ENCODE measurements around the gene PTK7.

PTK7 gene

DNA sequence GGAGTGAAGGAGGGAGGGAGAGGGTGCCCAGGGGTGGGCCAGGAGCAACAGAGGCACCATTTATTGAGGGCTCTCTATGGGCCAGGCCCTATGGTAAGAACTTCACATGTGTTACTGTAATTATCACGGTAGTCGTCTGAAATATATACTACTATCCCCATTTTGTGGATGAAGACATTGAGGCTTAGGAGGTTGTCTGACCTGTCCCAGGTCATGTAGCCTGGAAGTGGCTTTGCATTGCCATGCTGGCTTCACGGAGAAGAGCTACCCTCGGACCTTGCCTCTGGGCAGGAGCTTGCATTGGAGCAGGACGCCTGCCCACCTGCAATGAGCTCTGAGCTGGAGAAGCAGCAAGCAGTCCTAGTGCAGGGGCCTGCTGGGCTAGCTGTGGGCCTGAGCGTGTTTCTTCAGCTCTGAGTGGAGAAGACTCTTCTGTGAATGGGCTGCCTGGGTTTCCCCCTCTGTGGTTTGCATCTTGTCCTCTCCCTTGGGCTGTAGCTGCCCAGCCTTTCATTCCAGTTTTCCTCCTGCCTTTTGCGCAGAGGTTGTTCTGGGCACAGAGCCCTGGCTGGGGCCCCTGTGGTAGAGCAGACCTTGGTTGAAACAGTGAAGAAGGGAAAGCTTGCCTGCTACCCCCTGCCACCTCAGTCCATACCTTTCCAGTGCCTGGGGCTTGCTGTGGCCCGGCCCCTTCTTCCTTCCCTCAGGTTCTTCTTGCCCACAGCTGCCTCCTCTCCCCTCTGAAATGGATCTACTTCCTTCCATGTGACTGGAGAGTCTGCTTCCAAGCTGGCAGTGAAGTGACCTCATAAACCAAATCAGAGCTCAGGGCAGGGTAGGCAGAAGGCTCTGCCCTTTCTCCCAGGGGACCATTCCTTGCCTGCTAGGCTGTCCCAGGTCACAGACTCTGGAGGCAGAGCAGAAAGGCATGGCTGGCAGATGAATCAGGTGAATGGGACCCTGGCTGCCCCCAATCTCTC is 70.9 kb downstream of the PTK7 start:
- DNase-seq, result no peak

DNA sequence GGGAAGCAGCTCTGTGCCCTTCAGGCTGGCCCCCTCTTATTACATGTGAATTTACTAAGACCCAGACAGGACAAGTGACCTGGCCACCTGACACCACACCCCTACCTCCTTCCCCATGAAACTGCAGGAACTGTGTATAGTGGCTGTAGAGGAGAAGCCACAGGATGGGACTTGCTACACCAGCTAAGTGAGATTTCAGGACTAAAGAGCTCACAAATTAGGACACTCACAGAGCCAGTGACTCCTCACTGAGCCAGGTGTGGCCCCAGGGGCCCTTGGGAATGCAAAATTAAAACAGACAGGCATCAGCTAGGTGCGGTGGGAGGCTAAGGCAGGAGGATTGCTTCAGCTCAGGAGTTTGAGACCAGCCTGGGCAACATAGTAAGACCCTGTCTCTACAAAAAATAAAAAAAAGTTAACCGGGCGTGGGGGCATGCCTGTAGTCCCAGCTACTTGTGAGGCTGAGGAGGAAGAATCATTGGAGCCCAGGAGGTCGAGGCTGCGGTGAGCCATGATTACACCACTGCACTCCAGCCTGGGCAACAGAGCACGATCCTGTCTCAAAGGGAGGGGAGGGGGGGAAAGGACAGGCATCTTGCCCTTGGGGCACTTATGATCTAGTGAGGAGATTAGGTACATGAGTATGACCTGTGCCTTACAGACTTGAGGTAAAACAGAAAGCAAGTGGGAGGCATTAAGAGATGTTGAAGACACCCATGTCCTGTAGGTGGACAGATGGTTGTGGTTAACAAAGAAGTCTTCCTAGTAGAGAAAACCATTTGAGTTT is 71.8 kb downstream of the PTK7 start:
- no peak for DNase-seq

DNA sequence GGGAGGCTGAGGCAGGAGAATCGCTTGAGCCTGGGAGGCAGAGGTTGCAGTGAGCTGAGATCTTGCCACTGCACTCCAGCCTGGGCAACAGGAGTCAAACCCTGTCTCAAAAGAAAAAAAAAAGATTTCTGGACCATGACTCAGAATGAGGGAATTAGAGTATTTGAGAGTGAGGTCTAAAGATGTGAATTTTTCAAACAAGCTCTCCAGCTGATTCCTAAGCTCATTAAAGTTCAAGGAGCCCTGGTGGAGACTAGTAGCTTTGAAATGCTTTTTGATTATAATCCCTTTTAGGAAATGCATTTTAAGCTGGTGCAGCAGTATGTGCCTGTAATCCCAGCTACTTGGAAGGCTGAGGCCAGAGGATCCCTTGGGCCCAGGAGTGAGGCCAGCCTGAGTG is 73.2 kb downstream of the PTK7 start:
- no peak for DNase-seq

DNA sequence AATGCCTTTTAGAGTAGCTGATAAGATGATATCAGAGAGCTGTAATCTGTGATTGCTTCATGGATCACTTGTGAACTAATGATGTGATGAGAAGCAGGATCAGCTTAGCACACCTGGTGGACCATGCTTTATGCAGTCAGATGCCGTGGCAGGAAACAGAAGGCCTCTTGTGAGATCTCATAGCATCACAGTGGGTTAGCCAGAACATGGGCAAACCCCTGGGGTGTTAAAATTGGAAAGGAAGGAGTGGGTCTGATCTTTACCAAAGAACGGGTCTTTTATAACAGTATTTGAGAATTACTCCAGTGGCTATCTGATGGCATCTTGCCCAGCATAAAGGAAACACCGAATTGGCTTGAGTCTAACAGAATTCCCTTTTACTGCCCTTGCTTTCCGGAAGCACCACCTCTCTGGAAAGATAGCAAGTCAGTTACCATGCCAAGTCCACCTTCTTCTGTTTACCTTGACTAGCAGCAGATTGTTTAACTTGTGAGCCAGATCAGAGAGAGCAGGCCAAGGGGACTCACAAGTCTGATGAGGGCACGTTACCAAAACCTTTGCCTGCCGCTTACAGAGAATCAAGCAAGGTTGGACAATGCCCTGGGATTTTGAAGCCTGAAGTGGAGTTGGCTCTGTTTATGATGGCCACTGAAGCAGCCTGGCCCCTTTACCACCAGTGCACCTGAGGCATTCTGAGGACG is 74.1 kb downstream of the PTK7 start:
- no peak for DNase-seq

DNA sequence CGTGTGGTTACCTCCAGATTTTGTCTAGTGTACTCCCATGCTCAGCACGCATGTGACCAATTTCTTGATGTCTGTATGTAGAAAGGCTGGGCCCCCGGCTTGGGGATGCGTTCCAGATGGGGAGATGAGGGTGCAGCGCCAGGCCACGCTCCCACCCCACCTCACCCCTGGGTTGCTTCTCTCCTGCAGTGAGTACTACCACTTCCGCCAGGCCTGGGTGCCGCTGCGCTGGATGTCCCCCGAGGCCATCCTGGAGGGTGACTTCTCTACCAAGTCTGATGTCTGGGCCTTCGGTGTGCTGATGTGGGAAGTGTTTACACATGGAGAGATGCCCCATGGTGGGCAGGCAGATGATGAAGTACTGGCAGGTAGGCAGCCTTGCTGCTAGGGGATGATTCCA is 83.5 kb downstream of the PTK7 start:
- DNase-seq, result no peak

DNA sequence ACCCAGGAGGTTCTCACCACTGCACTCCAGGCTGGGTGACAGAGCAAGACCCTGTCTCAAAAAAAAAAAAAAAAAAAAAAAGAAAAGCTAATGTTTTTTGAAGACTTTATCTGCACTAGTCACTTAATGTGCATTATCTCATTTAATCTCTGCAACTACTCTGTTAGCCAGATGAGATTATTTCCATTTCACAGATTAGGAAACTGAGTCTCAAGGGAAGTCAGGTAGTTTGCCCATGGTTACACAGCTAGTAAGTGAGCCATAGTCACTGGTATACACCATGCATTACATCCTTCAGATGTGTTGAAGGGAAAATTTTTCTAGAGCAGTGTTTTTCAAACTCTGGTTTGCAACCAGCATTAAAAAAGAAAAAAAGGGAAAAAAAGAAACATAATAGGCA is 87.8 kb downstream of the PTK7 start:
- no peak for DNase-seq

DNA sequence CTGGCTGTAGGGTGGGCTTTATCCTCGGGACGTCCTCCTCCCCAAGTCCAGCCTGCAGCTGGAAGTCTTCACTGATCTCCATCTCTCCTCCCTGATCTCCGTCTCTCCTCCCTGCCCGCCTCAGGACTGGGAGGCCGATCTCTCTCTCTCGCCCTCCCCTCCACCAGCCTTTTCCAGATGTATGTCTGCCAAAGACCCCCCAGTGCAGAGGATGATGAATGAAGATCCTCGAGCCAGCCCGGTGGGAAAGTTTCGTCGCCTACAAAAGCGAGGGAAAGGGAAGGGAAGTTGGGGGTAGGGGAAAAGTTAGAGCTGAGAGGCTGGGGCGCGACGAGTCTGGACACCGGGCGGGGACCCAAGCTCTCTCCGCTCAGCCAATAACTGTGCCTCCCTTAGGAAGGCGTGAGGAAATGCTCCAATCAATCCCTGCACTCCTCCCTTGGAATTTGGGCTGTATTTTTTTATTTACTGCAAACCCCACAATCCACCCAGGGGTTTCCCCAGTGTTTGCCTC is 94.4 kb downstream of the PTK7 start:
- DNase-seq, result no peak

DNA sequence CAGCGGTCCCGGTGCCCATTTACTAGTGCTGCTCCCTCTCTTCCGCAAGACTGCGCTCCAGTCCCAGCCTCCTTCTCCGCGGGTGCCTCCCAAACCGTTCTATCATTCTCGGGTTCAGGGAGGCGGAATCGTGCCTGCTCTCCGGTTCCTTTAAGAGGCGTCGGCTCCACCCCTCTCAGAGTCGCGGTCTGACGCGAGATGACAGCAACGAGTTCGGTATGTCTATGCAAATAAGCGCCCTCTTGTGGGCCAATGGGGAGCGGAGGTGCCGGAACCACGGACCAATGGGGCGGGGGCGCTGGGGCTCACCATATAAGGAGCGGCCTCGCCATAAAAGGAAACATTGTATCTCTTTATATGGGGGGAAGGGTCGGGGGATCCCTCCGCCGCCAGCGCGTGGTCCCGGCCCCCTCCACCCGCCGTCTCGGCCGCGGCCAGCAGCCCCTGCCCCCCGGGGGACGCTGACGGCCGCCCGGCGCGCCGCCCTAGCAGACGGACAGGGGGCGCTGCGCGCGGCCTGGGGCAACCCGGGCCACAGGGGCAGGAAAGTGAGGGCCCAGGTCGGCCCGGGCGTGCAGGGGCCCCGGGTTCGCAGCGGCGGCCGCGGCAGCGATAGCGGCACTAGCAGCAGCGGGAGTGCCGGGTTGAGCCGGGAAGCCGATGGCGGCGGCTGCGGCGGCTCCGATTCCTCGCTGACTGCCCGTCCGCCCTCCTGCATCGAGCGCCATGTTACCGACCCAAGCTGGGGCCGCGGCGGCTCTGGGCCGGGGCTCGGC is 95.0 kb downstream of the PTK7 start, which contains the start of gene SRF:
Gene SRF (plus strand): TSS at position 339 of the 776 bp plus-strand sequence. CDS start 388 bp downstream, at position 727.
- peak; percentile 99 for DNase-seq

DNA sequence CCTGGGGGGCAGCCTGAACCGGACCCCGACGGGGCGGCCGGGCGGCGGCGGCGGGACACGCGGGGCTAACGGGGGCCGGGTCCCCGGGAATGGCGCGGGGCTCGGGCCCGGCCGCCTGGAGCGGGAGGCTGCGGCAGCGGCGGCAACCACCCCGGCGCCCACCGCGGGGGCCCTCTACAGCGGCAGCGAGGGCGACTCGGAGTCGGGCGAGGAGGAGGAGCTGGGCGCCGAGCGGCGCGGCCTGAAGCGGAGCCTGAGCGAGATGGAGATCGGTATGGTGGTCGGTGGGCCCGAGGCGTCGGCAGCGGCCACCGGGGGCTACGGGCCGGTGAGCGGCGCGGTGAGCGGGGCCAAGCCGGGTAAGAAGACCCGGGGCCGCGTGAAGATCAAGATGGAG is 95.6 kb downstream of the PTK7 start:
- DNase-seq, result peak; percentile 41 to 50

DNA sequence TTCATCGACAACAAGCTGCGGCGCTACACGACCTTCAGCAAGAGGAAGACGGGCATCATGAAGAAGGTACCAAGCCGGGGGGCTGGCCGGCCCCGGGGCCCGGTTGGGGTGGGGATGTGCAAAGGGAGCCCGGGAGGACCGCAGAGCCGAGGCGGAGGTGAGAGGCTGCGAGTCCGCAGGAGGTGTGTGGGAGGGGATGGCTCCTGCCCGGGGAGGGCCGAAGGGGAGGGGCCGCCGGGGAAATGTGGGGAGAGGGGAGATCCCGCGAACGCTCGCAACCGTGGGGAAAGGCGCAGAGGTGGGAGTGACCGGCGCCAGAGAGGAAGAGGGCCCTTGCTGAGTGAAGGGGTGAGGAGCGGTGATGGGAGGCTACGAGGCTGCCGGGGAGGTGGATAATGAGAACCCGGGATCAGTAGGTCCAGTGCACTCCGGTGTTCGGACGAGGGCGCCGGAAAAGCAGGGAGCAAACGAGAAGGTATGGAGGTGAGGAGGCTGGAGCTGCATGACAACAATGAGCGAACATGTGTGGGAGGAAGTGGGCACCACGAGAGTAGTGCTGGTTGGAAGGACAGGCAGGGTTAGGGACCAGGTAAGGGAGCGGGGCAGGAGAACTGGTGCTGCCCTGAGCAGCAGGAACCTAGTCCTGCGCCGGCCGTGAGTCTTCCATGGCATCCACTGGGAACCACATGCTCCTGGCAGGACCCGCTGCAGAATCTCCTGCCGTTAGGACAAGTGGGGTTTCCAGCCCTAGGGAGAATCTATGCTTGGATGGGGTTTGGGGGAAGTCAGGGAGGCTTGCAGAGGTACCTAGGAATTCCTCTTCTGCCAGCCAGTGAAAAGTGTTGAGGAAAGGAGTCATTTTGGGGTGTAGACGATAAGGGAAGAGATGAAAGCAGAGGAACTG is 96.2 kb downstream of the PTK7 start:
- DNase-seq, result peak; percentile 62 to 63

DNA sequence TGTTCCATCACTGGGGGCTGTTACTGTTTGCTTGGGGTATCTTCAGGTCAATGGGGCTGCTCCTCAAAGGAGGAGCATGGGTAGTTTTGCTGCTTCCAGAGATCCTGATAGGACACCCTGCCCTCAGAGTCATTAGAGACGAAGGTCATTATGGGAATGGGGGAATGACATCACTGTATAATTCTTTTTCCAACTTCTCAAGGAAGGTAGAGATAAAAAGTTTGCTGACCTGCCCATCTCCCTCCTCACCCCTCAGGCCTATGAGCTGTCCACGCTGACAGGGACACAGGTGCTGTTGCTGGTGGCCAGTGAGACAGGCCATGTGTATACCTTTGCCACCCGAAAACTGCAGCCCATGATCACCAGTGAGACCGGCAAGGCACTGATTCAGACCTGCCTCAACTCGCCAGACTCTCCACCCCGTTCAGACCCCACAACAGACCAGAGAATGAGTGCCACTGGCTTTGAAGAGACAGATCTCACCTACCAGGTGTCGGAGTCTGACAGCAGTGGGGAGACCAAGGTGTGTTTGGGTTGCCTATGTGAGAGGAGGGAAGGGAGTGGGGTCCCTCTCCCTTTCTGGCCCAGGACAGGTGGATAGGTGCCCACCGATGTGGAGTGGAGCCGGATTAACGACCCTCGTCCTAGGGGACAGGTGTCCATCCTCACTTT is 97.6 kb downstream of the PTK7 start:
- no peak for DNase-seq

DNA sequence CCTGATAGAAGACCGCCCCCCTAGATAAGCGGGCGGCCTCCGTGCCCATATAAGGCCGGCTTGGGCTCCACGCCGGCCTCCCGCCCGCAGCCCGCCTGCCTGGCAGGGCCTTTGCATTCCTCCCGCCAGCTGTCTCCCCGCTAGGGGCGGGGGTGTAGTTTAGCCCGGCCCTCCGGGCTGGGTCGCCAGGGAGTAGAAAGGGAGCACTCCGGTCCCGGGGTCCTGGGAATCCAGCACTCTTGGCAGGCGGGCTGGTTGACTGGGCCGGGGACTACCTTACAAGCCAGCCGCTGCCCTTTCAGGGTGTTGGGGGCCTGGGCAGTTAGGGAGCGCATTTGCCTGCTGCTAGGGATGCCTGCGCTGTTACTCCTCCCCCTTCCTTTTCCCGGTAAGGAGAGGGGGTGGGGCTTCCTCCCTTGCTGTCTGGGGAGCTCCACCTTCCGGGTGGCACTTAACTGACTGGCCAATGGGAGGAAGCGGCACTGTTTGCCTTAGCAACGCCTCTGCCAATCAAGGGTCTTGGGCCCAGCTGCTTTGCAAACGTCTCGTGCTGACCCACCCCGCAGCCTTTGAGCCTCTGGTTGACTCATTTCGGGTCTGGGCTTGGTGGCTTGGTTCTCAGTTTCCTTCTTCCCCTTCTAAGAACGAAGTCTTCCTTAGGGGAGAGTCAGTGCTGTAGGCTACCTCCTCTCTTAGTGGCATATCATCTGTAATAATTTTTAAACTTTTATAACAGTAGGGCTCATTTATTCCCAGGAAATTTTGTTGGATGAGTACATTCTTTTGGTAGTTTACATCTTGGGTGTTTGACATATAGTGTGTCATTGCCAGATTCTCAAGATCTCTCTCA is 98.4 kb downstream of the PTK7 start:
- DNase-seq, result peak; percentile 92 to 93

DNA sequence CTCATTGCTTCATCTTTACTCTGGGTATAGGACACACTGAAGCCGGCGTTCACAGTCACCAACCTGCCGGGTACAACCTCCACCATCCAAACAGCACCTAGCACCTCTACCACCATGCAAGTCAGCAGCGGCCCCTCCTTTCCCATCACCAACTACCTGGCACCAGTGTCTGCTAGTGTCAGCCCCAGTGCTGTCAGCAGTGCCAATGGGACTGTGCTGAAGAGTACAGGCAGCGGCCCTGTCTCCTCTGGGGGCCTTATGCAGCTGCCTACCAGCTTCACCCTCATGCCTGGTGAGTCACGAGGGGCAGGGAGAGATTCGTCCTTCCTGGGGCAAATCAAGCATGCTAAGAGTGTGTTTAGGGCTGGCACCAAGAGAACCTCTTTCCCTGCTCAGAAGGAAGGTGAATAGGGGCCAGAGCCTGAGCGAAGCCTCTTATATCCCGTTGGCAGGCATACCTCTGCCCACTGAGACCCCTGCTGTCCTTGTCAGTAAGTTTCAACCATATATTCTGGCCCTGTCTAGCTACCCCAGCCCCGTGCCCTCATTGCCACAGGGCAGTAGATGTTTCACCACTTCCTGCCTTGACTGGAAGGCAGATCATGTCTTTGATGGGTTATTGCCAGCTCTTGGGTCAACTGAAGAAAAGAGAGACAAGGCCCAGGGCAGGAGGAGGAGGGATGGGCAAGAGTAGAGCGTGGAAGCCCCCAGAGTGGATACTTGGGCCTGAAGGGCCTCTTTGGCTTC is 99.7 kb downstream of the PTK7 start:
- no peak for DNase-seq

DNA sequence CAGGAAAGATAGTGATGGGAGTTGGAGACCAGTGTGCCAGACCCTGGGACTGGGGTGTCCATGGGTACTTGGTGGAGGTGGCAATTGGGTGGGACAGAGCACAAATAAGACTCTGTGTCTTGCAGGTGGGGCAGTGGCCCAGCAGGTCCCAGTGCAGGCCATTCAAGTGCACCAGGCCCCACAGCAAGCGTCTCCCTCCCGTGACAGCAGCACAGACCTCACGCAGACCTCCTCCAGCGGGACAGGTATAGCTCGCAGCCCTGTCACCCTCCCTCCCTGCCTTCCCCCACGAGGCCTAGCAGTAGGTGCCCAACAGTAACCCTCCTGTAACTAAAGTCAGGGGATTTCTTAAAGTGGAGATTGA is 100.3 kb downstream of the PTK7 start:
- DNase-seq, result no peak

DNA sequence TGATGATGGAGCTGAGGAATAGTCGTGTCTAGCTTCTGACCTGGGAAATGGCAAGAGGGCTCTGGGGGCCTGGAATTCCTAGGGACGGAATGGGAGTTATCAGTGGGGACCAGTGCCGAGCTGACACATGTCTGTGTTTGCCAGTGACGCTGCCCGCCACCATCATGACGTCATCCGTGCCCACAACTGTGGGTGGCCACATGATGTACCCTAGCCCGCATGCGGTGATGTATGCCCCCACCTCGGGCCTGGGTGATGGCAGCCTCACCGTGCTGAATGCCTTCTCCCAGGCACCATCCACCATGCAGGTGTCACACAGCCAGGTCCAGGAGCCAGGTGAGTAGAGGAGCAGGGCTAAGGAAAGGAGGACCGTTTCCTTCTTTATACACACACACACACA is 102.0 kb downstream of the PTK7 start:
- no peak for DNase-seq

DNA sequence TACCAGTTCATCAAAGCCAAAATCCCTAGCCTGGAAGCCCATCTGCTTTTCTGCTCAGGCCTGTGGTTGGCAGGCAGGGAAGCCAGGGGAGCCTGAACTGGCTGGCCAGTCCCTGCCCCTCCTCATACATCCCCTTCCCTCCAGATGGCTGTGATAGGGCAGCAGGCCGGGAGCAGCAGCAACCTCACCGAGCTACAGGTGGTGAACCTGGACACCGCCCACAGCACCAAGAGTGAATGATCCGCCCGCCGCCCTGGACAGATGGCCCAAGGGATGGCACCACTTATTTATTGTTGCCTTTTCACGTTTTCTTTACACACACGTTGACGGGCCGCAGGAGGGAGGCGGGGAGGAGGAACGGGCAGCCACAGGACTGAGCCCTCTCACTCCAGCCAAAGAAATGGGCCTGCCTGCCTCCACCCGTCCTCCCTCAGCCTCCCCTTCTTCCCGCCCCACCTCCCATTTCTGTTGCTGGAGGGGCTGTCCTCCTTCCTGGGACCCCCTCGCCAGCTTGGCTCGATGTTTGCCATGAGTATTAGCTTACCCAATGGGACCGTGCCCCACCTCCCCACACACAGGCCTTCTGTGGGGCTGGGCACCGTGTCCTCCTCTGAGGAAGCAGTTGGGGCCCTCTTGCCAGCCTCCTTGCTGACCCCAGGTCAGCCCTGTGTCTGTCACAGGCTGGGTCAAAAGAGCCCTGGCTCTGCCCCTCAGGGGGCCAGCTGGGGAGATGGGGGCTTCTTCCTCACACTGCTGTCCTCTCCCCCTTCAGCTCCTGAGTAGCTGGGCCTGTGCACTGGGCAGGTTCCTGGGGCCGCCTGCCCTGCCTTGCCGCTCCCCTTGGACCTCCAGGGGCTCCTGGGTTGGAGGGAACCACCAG is 103.1 kb downstream of the PTK7 start:
- DNase-seq, result no peak

DNA sequence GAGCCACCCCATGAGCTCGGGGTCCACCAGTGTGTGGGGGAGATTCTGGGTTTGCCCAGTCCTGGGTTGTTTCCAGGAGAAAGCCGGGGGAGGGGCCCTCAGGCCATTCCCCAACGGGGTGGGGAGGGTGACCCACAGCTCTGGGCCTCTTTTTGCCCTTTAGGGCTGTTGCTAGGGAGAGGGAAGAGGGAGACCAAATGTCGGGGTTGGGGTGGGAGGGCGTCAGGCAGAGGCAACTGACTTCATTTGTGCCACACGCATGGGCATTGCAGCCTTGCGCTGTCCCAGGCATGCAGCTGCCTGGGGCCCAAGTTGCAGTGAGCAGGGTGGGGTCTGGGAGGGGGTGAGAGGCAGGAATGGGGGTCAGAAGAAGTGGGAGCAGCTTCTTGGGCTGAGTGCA is 103.9 kb downstream of the PTK7 start:
- no peak for DNase-seq

DNA sequence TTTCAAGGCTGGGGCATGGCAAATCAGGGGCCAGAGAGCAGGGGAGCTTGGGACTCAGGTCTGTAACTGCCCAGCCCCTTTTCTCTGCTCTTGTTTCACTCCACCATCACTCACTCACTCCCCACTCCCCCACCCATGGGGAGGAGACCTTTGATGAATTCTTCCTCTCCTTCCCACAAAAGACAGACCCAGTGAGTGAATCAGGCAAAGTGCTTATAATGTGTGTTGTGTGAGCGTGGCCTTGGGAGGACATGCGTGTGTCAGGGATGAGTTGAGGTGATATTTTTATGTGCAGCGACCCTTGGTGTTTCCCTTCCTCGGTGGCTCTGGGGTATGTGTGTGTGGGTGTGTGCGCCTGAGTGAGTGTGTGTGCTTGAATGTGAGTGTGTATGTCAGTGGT is 104.9 kb downstream of the PTK7 start:
- DNase-seq, result no peak
